Type B pancreatic cell (in vitro differentiated cells): Measurements from ENCODE around the gene IMMP2L. TPM values are rescaled to one million over a fixed set of nuclear protein-coding genes. Genes with fewer than 3 reads are reported as not detected.
"Not testable (repeated sequence)": the region's sequence is repeated elsewhere in the genome, so short reads cannot be mapped to it uniquely, and the experiment has no call there.

Experiments
- DNase-seq: peaks from one replicate; pipeline ENCODE4 v3.0.0; 2021; ENCODE audit warnings: mixed read lengths; ENCODE audit not compliant: unreplicated experiment; ENCODE audit errors: extremely low spot score
- H3K27ac Mint-ChIP-seq: 2 replicates; pipeline ENCODE4 v1.8.0; 2021; ENCODE audit warnings: mild to moderate bottlenecking, mixed read lengths
- H3K27me3 Mint-ChIP-seq: 2 replicates; pipeline ENCODE4 v1.8.0; 2021; ENCODE audit warnings: mixed read lengths
- H3K36me3 Mint-ChIP-seq: 2 replicates; pipeline ENCODE4 v1.8.0; 2021; ENCODE audit warnings: mixed read lengths
- H3K4me1 Mint-ChIP-seq: one replicate; pipeline ENCODE4 v1.8.0; 2021; ENCODE audit warnings: mixed read lengths; ENCODE audit not compliant: unreplicated experiment
- H3K4me3 Mint-ChIP-seq: 2 replicates; pipeline ENCODE4 v1.8.0; 2021; ENCODE audit warnings: mild to moderate bottlenecking, mixed read lengths
- H3K9me3 Mint-ChIP-seq: 2 replicates; pipeline ENCODE4 v1.8.0; 2021; ENCODE audit warnings: mixed read lengths
- CTCF ChIP-seq: fragments of 200-600 bp; sonication (generic); conservative IDR thresholded peaks from 2 replicates; pipeline ENCODE4 v1.5.0; 2021; ENCODE audit warnings: antibody characterized with exemption, mild to moderate bottlenecking
- total RNA-seq: library from RNA; stranded (reverse); gene quantifications from 2 replicates; pipeline ENCODE4 v1.2.1, GENCODE V29; 2021; ENCODE audit warnings: low replicate concordance

The IMMP2L gene
- total RNA-seq, 1 donor from 2014 or later = 23.0 TPM

GRCh38 chr7:111460695-111461094, 101.6 kb downstream of the IMMP2L start:
- peaks cover 10% of the 10 kb centered on the region for H3K9me3 Mint-ChIP-seq
- no peak overlapping the region for H3K27ac Mint-ChIP-seq
- no peaks in the 10 kb centered on the region for H3K4me1 Mint-ChIP-seq
- H3K36me3 Mint-ChIP-seq = no peaks in the 10 kb centered on the region
- no peak for TF ChIP-seq CTCF
- DNase-seq = no peak
- H3K27me3 Mint-ChIP-seq = no peaks in the 10 kb centered on the region
- H3K4me3 Mint-ChIP-seq = no peak overlapping the region

- Mint-ChIP-seq H3K4me1 (no peaks in the 10 kb centered on the region), H3K27me3 (no peaks in the 10 kb centered on the region), H3K36me3 (no peaks in the 10 kb centered on the region), H3K4me3 (no peak overlapping the region), H3K27ac (no peak overlapping the region), H3K9me3 (peaks cover 10% of the 10 kb centered on the region)
- no peak for TF ChIP-seq CTCF
- DNase-seq = no peak
Measured at GRCh38 chr7:111459757-111460280, 102.5 kb downstream of the IMMP2L start.

- no peaks in the 10 kb centered on the region for H3K27me3 Mint-ChIP-seq
- H3K36me3 Mint-ChIP-seq = no peaks in the 10 kb centered on the region
- no peaks in the 10 kb centered on the region for H3K4me1 Mint-ChIP-seq
- H3K27ac Mint-ChIP-seq = no peak overlapping the region
- H3K9me3 Mint-ChIP-seq = peaks cover 10% of the 10 kb centered on the region
- TF ChIP-seq CTCF = no peak
- no peak for DNase-seq
- no peak overlapping the region for H3K4me3 Mint-ChIP-seq
Measured at GRCh38 chr7:111459065-111459756, 103.1 kb downstream of the IMMP2L start.

GRCh38 chr7:111450705-111451104, 111.6 kb downstream of the IMMP2L start:
- not testable (repeated sequence) for H3K36me3 Mint-ChIP-seq, H3K4me3 Mint-ChIP-seq, H3K9me3 Mint-ChIP-seq, H3K27me3 Mint-ChIP-seq, H3K4me1 Mint-ChIP-seq, H3K27ac Mint-ChIP-seq, DNase-seq

- not testable (repeated sequence) for H3K36me3 Mint-ChIP-seq, H3K4me3 Mint-ChIP-seq, DNase-seq, H3K27ac Mint-ChIP-seq, H3K9me3 Mint-ChIP-seq, H3K4me1 Mint-ChIP-seq, H3K27me3 Mint-ChIP-seq
Measured at GRCh38 chr7:111447502-111447901, 114.8 kb downstream of the IMMP2L start.

- Mint-ChIP-seq H3K4me1 (peaks cover 11% of the 10 kb centered on the region), H3K36me3 (no peaks in the 10 kb centered on the region), H3K27me3 (no peaks in the 10 kb centered on the region), H3K4me3 (no peak overlapping the region), H3K27ac (no peak overlapping the region), H3K9me3 (peaks cover 6% of the 10 kb centered on the region)
- DNase-seq = no peak
- no peak for TF ChIP-seq CTCF
Measured at GRCh38 chr7:111439977-111440376, 122.3 kb downstream of the IMMP2L start.
